B cell (primary cell): Measurements from ENCODE around the gene EDNRA.

Experiments used
- CTCF ChIP-seq: fragments of 200-600 bp; IDR thresholded peaks from one replicate; pipeline ENCODE4 v1.8.0; 2022; ENCODE audit warnings: antibody characterized with exemption, mild to moderate bottlenecking
- EZH2 ChIP-seq: IDR thresholded peaks from 2 replicates; pipeline ENCODE4 v1.6.1; 2012; ENCODE audit warnings: borderline replicate concordance, low read depth, mild to moderate bottlenecking, moderate library complexity, low read length; ENCODE audit not compliant: insufficient read depth, poor library complexity, severe bottlenecking

- TF ChIP-seq CTCF (no peak), EZH2 (no peak)
These were observed 4.3 kb downstream of the EDNRA start for GRCh38 chr4:147485167-147485566.
